PC-9 (cell line): ENCODE data around the gene EP400.

Experiments used
- CTCF ChIP-seq: fragments of 200-600 bp; sonication (generic); conservative IDR thresholded peaks from 2 replicates; pipeline ENCODE4 v1.6.1; 2017; ENCODE audit warnings: mixed run types, antibody characterized with exemption, mild to moderate bottlenecking, moderate library complexity
- EZH2 ChIP-seq: fragments of 200-600 bp; sonication (generic); IDR thresholded peaks from 2 replicates; pipeline ENCODE4 v1.8.0; 2017; ENCODE audit warnings: antibody characterized with exemption, low read depth

GRCh38 chr12:132075714-132076553 lies 126.2 kb downstream of the EP400 start:
- peak; percentile 32; the same call in 1 of the 2 replicates for TF ChIP-seq CTCF
- no peak for TF ChIP-seq EZH2
